Osteoblast (primary cell): Measurements from ENCODE around the gene HEXD. TPM values are rescaled to one million over a fixed set of nuclear protein-coding genes. Genes with fewer than 3 reads are reported as not detected.

ENCODE experiments used
- DNase-seq: peaks from one replicate; pipeline ENCODE4 v3.0.0; 2011; ENCODE audit warnings: low spot score, mixed read lengths; ENCODE audit not compliant: insufficient read length; ENCODE audit errors: missing footprints
- H2AFZ ChIP-seq: 2 replicates; pipeline ENCODE4 v1.6.0; 2011; ENCODE audit warnings: mild to moderate bottlenecking, low read length
- H3K27ac ChIP-seq: 2 replicates; pipeline ENCODE4 v1.5.1; 2011; ENCODE audit warnings: mild to moderate bottlenecking, low read depth, low read length, moderate library complexity
- H3K27me3 ChIP-seq: 2 replicates; pipeline ENCODE4 v1.6.0; 2012; ENCODE audit warnings: mild to moderate bottlenecking, control low read depth, inconsistent platforms, low read length, moderate library complexity; ENCODE audit not compliant: insufficient read depth
- H3K36me3 ChIP-seq: 2 replicates; pipeline ENCODE4 v1.5.1; 2011; ENCODE audit warnings: mild to moderate bottlenecking, low read length, control low read depth, moderate library complexity; ENCODE audit not compliant: insufficient read depth
- H3K4me1 ChIP-seq: 2 replicates; pipeline ENCODE4 v1.5.1; 2011; ENCODE audit warnings: mild to moderate bottlenecking, low read length, control low read depth, moderate library complexity; ENCODE audit not compliant: insufficient read depth
- H3K4me2 ChIP-seq: 2 replicates; pipeline ENCODE4 v1.6.0; 2011; ENCODE audit warnings: mild to moderate bottlenecking, low read length; ENCODE audit not compliant: insufficient read depth
- H3K4me3 ChIP-seq: fragments of 200-600 bp; sonication (generic); 3 replicates; pipeline ENCODE4 v1.5.1; 2012; ENCODE audit warnings: mild to moderate bottlenecking, low read length, inconsistent platforms; ENCODE audit not compliant: insufficient read depth
- H3K79me2 ChIP-seq: 2 replicates; pipeline ENCODE4 v1.6.0; 2012; ENCODE audit warnings: mild to moderate bottlenecking, low read length, control low read depth, inconsistent platforms; ENCODE audit not compliant: insufficient read depth
- H3K9me3 ChIP-seq: 2 replicates; pipeline ENCODE4 v1.5.1; 2011; ENCODE audit warnings: low read depth, low read length, control low read depth
- H4K20me1 ChIP-seq: 2 replicates; pipeline ENCODE4 v1.6.0; 2012; ENCODE audit warnings: mild to moderate bottlenecking, low read length, control low read depth; ENCODE audit not compliant: insufficient read depth
- total RNA-seq: library from RNA; depleted of rRNA; stranded (reverse); fragments of >200 nt; gene quantifications from 2 replicates; pipeline ENCODE4 v1.2.3, GENCODE V29; 2012
- TF ChIP-seq, protein P1 (sequence below): IDR thresholded peaks from 2 replicates; pipeline ENCODE4 v1.5.1; 2011; ENCODE audit warnings: mild to moderate bottlenecking, low read depth, low read length, moderate library complexity; ENCODE audit errors: extremely low read depth

HEXD gene
- total RNA-seq, 1 donor: 20.3 TPM

DNA sequence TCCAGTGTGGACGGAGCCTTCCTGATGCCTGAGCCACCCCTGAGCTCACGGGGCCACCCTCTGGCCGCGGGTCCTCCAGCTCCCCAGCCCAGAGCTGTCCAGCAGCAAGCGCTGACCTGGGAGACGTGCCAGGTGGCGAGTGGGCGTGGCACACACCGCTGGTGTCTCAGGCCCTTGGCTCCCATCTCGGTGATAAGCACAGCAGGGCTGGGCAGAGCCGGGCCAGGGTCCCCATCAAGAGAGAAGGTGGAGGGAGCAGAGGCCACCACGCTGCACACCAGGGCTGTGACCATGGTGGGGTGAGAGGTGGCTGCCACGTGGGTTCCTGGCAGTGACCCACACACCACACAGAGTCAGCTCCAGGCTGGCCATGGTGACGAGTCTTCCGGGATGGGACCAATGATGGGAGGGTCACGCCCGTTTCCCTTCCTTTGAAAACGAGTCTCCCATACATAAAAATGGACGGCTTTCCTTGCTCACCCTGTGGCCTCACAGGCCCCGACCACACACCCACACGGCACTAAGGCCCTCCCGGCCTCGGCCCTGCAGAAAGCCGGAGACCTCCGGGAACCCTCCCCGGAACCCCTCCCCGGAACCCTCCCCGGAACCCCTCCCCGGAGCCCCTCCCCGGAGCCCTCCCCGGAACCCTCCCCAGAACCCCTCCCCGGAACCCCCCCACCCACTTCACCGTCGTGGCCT, 29.8 kb upstream of the HEXD start:
- Histone ChIP-seq H3K27me3 (peaks cover 37% of the 10 kb centered on the region), H3K27ac (no peak overlapping the region), H3K79me2 (no peaks in the 10 kb centered on the region), H4K20me1 (no peaks in the 10 kb centered on the region), H3K4me1 (peaks cover 8% of the 10 kb centered on the region), H3K9me3 (no peaks in the 10 kb centered on the region), H3K36me3 (no peaks in the 10 kb centered on the region), H3K4me3 (no peak overlapping the region), H3K4me2 (no peak overlapping the region), H2AFZ (no peak overlapping the region)
- TF ChIP-seq, protein P1, sequence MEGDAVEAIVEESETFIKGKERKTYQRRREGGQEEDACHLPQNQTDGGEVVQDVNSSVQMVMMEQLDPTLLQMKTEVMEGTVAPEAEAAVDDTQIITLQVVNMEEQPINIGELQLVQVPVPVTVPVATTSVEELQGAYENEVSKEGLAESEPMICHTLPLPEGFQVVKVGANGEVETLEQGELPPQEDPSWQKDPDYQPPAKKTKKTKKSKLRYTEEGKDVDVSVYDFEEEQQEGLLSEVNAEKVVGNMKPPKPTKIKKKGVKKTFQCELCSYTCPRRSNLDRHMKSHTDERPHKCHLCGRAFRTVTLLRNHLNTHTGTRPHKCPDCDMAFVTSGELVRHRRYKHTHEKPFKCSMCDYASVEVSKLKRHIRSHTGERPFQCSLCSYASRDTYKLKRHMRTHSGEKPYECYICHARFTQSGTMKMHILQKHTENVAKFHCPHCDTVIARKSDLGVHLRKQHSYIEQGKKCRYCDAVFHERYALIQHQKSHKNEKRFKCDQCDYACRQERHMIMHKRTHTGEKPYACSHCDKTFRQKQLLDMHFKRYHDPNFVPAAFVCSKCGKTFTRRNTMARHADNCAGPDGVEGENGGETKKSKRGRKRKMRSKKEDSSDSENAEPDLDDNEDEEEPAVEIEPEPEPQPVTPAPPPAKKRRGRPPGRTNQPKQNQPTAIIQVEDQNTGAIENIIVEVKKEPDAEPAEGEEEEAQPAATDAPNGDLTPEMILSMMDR: no peak
- peak; percentile 82 for DNase-seq

DNA sequence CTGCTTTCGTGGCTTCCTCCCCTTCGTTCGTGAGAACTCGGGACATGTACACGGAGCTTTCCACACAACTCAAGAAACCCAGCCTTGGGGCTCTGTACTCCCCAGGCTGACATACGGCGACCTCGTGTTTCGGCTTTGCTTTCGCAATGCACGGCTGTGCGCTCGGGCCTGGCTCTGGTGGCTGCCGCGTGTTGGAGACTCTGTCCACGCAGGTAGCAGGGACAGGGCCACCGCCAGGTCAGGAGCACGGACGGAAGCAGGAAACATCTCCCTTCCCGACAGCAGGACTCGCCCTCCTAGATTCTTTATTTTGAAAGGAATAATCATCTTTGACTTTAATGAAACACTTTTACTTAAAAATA, 29.2 kb upstream of the HEXD start:
- no peak for DNase-seq
- no peak overlapping the region for H3K4me3 ChIP-seq
- H3K79me2 ChIP-seq: no peaks in the 10 kb centered on the region
- H3K36me3 ChIP-seq: no peaks in the 10 kb centered on the region
- H3K9me3 ChIP-seq: no peaks in the 10 kb centered on the region
- H4K20me1 ChIP-seq: no peaks in the 10 kb centered on the region
- H3K27ac ChIP-seq: no peak overlapping the region
- H3K4me1 ChIP-seq: peaks cover 8% of the 10 kb centered on the region
- TF ChIP-seq, protein P1: no peak
- H3K27me3 ChIP-seq: peaks cover 37% of the 10 kb centered on the region
- no peak overlapping the region for H2AFZ ChIP-seq
- H3K4me2 ChIP-seq: no peak overlapping the region

DNA sequence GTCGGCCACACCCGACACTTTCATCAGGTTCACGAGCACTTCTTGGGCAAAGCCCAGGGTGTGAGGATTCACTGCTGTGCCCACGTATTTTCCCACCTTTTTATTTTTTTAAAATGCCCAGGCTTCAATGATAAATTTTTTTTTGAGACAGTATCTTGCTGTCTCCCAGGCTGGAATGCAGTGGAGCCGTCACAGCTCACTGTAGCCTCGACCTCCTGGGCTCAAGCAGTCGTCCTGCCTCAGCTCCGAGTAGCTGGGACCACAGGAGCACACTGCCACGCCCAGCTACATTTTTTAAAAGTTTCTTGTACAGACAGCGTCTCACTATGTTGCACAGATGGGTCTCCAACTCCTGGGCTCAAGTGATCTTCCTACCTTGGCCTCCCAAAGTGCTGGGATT, 28.8 kb upstream of the HEXD start:
- Histone ChIP-seq H4K20me1 (no peaks in the 10 kb centered on the region), H3K4me1 (peaks cover 8% of the 10 kb centered on the region), H3K4me2 (no peak overlapping the region), H3K27me3 (peaks cover 36% of the 10 kb centered on the region), H2AFZ (no peak overlapping the region), H3K27ac (no peak overlapping the region), H3K9me3 (no peaks in the 10 kb centered on the region), H3K79me2 (no peaks in the 10 kb centered on the region), H3K36me3 (no peaks in the 10 kb centered on the region), H3K4me3 (no peak overlapping the region)
- TF ChIP-seq, protein P1: no peak
- DNase-seq: no peak

DNA sequence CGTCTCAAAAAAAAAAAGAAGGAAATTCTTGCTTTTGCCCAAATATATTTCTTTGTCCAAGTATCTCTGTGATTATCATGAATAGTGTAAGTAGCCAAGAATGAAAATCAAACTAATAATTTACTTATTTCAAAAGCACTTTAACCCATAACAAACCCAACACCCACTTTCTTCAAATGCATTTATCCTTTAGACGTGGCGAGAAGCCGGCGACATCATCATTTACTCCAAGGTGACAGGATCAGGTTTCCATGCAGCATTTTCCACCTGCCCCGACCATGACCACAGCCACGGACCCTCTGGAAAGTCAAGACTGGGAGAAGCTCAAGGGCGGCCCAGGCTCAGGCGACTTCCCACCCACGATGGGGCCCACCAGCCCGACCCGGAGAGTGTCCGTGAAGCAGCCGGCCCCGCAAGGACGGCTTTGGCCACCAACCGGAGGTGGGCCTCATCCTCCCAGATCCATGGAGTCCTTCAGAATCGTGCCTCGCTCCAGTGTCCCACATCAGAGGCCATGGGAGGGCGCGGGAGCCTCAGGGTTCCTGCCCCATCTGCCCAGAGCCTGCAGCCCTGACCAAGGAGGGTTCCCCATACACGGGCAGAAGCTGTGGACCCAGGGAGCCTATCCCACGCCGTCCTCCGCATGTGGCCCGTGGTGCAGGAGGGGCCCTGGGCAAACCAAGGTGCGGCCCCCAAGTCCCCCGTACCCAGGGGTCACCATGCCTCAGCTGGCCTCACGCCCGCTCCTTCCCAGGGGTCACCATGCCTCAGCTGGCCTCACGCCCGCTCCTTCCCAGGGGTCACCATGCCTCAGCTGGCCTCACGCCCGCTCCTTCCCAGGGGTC, 27.9 kb upstream of the HEXD start:
- Histone ChIP-seq H3K4me2 (no peak overlapping the region), H3K4me3 (no peak overlapping the region), H3K4me1 (peaks cover under 1% of the 10 kb centered on the region), H3K27ac (no peak overlapping the region), H2AFZ (no peak overlapping the region), H3K79me2 (no peaks in the 10 kb centered on the region), H3K9me3 (no peaks in the 10 kb centered on the region), H4K20me1 (no peaks in the 10 kb centered on the region), H3K36me3 (no peaks in the 10 kb centered on the region), H3K27me3 (peaks cover 29% of the 10 kb centered on the region)
- TF ChIP-seq, protein P1: no peak
- DNase-seq: no peak
